ENCODE data around the gene MRGPRF.
A peak's percentile ranks its signal among the peaks of the same experiment; 100 is the strongest.

DNA sequence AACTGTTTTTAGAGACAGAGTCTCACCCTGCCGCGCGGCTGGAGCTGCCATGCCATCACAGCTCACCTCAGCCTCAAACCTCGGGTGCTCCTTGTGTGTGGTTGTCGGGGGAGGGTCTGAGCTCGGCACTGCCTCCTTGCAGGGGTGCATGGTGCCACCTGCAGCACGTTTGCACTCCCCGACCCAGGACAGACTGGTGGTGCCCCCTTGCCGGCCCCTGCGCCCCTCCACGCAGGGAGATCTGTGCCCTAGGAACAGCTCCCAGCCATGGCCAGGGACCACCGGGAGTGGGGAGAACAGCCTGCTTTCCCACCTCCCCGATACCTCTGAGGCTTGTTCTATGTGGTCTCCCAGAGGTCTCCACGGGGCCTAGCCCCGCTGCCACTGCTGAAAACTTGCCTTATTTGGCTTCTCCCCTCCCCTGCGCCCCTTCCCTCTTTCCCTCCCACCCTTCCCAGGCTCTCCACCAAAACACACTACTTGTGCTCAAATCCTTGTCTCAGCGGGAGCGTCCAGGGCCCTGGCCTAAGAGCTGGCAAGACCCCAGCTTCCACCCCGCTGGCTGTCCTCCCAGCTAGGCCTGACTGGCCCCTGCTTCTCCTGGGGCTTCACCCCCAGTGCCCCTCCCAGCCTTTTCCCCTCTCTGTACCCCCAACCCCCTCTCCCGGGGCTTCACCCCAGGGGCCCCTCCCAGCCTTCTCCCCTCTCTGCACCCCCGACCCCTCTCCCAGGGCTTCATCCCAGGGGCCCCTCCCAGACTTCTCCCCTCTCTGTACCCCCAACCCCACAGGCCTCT lies 22.3 kb upstream of the MRGPRF start:
- TF ChIP-seq, protein P1, sequence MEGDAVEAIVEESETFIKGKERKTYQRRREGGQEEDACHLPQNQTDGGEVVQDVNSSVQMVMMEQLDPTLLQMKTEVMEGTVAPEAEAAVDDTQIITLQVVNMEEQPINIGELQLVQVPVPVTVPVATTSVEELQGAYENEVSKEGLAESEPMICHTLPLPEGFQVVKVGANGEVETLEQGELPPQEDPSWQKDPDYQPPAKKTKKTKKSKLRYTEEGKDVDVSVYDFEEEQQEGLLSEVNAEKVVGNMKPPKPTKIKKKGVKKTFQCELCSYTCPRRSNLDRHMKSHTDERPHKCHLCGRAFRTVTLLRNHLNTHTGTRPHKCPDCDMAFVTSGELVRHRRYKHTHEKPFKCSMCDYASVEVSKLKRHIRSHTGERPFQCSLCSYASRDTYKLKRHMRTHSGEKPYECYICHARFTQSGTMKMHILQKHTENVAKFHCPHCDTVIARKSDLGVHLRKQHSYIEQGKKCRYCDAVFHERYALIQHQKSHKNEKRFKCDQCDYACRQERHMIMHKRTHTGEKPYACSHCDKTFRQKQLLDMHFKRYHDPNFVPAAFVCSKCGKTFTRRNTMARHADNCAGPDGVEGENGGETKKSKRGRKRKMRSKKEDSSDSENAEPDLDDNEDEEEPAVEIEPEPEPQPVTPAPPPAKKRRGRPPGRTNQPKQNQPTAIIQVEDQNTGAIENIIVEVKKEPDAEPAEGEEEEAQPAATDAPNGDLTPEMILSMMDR (IDR thresholded peaks at IDR 0.05; ENCODE audit: control extremely low read depth in 1 of 3, insufficient read depth in 1 of 3, low read depth in 1 of 3, low read length in 3 of 3) = peak in 1 of 3 experiments; percentile 15; a peak in 1 of 4 replicates
- TF ChIP-seq RAD21 (IDR thresholded peaks at IDR 0.05 in 1 of 2, conservative IDR thresholded peaks at IDR 0.05 in 1 of 2; ENCODE audit: low read depth in 2 of 2, low read length in 2 of 2) (peak in 1 of 2 experiments; percentile 27; a peak in 1 of 4 replicates), SUZ12 (IDR thresholded peaks at IDR 0.05; ENCODE audit: low read length) (no peak), SP1 (IDR thresholded peaks at IDR 0.05; ENCODE audit: low read depth, low read length) (no peak)

Data from H1 (cell line).